DMS 273 treated with DMSO at 0.1 percent for 48 hours (cell line): ENCODE results near the gene PLXDC2.

ENCODE experiments used
- DNase-seq: peaks from one replicate; lab custom pipeline; 2025; lab: John Stamatoyannopoulos, UW

PLXDC2 gene

DNA sequence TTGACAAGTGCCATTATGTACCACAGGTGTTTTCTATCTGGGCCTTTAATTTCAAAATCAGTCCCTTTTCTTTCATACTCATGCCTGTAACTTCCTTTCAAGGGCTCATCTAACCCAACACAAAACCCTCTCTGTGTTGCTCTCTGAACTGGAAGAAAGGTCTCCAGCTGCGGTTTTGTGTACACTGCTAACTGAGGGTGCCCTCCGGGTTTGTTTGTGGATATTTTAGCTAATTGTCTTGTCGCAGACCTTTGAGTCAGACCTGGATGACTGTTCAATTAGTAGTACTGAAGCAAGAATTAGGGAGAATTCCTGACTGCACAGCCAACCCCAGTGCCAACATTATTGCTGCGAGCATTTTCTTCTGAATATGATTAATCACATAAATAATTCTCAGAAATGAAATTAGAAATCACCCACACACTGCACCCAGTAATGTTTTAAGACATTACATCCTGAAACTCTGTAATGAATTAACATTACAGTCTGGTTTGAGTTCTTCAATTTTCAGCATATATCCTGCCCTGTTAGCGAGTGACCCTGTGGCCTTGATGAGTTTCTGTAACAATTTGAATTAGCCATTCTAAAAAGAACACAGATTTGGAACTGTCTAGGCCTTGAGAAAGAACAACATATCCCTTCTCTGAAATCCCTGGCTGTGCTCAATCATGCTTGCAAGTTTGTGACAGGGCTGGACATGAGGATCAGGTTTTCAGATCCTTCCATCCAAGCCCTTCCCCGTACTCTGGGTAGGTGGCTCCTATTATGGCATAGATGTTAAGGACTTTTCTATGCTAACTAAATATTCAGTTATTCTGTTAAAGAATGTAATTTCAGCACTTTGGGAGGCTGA lies 460.1 kb downstream of the PLXDC2 start:
- DNase-seq = no peak

DNA sequence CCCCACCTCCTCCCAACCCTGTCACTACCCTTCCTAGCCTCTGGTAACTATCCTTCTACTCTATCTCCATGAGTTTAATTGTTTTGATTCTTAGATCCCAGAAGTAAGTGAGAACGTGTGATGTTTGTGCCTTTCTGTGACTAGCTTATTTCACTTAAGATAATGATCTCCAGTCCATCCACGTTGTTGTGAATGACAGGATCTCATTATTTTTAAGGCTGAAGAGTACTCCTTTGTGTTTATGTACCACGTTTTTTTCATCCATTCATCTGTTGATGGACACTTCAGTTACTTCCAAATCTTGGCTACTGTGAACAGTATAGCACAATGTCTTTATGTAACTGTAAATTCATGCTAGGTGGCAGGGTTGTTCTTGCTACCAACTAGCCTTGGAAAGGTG lies 461.6 kb downstream of the PLXDC2 start:
- no peak for DNase-seq

DNA sequence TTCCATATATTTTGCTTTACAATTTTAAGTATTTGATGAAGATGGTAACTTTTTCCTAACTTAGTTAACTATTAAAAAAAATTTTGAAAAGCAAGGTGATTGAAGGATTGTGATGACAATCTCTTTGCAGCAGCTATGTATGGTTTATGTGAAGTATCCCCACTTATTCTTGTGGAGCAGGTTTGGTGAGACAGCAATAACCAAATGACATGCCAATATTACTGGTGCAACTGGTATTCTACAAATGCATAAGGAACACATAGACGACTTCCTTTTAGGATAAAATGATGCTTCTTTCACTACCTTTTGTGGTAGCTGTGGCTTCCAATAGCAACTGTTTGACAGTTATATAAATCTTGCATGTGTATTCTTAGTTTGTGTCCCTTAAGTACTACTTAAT lies 465.3 kb downstream of the PLXDC2 start:
- DNase-seq = no peak

DNA sequence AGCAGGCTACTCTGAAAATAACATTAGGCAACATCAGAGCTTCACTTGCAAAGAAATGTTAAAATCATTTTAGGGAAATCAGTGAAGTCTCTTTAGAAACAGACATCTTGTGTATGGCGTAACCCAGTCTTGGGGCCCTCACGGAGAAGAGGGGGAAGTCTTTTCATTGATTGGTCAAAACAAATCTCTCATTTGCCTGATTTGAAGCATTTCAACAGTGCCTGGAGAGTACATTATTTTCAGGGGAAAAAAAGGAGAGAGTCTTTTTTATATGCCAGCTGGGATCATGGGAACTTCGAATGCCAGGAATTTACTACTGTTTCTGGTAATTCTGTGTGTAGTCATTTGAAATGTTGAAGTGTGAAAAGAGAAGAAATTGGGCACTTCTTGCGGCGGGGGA lies 471.4 kb downstream of the PLXDC2 start:
- DNase-seq = no peak

- no peak for DNase-seq
Measured at GRCh38 chr10:20288060-20288459, 471.8 kb downstream of the PLXDC2 start.

- DNase-seq = no peak
Measured at GRCh38 chr10:20289070-20289828, 473.0 kb downstream of the PLXDC2 start.

GRCh38 chr10:20298417-20298816 lies 482.2 kb downstream of the PLXDC2 start:
- DNase-seq = no peak

DNA sequence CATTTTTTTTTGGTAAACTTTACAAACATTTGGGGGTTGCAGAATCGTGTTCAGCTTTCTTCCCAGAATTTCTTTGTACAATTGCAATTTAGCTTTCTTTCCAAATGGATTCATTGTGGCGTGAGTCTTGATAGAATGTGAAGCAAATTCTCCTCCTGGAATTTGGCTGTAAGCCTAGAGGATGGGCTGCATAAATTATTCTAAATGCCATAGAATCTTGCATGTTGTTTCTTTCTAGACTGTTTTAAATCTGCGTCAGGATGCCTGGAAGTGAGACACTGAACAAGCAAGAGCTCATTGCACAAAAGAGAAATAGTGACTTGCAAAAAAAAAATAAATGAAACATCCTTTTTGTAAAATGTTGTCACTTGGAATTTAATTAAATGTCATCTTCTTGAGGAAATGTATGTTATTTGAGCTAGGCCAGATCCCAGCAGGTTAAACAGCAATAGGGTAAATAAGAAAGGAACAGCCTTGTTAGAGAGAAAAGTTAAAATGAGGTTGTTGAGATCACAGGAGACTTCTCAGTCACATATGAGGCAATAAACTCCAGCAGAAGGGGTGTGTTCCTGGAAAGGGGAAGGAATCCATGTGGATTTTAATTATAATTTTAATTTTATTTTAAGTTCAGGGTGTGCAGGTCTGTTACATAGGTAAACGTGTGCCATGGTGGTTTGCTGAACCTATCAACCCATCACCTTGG lies 483.0 kb downstream of the PLXDC2 start:
- DNase-seq = no peak

GRCh38 chr10:20300735-20301134 lies 484.5 kb downstream of the PLXDC2 start:
- DNase-seq = no peak

GRCh38 chr10:20302033-20302432 lies 485.8 kb downstream of the PLXDC2 start:
- DNase-seq = no peak

GRCh38 chr10:20303453-20304152 lies 487.4 kb downstream of the PLXDC2 start:
- no peak for DNase-seq

GRCh38 chr10:20313665-20314064 lies 497.4 kb downstream of the PLXDC2 start:
- DNase-seq = no peak

GRCh38 chr10:20314431-20314830 lies 498.2 kb downstream of the PLXDC2 start:
- no peak for DNase-seq

- DNase-seq = no peak
Measured at GRCh38 chr10:20327954-20328353, 511.7 kb downstream of the PLXDC2 start.

DNA sequence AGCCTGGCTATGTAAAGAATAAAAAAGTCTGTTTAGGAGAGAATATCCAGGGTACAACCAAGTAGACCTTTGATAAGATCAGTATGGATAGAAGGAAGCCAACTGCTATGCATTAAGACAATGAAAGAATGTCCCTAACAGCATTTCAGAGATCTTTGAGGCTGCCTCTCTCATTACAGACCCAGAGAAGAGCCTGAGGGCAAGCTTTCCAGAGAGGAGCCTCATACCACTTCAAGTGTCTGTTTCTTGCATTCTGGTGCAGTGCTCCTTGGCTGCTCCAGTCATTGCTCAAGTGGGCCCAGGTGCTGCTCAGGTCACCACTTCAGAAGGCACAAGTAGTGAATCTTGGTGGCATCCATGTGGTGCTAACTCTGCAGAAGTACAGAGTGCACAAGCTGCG lies 514.0 kb downstream of the PLXDC2 start:
- no peak for DNase-seq

DNA sequence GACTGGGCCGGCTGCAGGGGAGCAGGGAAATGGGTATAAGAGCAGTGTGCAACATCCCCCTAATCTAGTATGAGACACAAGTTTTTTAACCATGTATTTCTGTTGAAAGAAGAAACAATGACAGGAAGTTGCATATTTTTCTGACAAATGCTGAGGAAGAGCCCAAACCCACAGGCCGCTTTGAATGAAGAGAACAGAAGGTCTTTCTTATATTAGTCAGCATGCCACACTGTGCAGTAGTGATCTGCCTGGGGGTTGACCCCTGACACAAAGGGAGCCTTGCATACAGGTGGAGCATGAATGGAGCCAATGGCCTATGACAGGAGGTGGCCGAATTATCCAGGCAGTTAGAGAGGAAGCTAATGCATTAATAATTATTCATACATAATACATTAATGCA lies 518.3 kb downstream of the PLXDC2 start:
- DNase-seq = no peak
